PC-3 (cell line): ENCODE results near the gene DSG4. TPM values are rescaled to one million over a fixed set of nuclear protein-coding genes. Genes with fewer than 3 reads are reported as not detected.

Source experiments
- ATAC-seq: fragments of 200-7000 bp; cut with Tn5 transposase; 2 replicates; pipeline ENCODE4 v1.9.1; 2020; ENCODE audit warnings: mild to moderate bottlenecking, moderate library complexity
- BruUV-seq: library from RNA; stranded (reverse); fragments of 400-500 nt; replicated peaks from 2 replicates; lab custom pipeline; 2021; lab: Mats Ljungman, UMichigan
- CTCF ChIA-PET: fragments of 300-600 bp; sonication (Branson Sonifier 250); formaldehyde crosslinking; loops from one replicate; lab custom pipeline; 2022; ENCODE audit warnings: antibody characterized with exemption; lab: Charles Lee
- POLR2A ChIA-PET: fragments of 300-600 bp; sonication (Branson Sonifier 250); formaldehyde crosslinking; loops from one replicate; lab custom pipeline; 2022; ENCODE audit warnings: antibody characterized with exemption; ENCODE audit not compliant: unreplicated experiment; lab: Charles Lee
- DNase-seq: peaks from one replicate; pipeline ENCODE4 v3.0.0-alpha.2; 2015
- H2AFZ ChIP-seq: fragments of 300-600 bp; sonication (generic); 2 replicates; pipeline ENCODE4 v1.6.0; 2016; ENCODE audit warnings: antibody characterized with exemption, low read length
- H3F3A ChIP-seq: fragments of 300-600 bp; sonication (generic); one replicate; pipeline ENCODE4 v1.6.0; 2017; ENCODE audit warnings: antibody characterized with exemption, low read length, control low read depth, mild to moderate bottlenecking; ENCODE audit not compliant: unreplicated experiment
- H3K27ac ChIP-seq: fragments of 300-600 bp; sonication (generic); 2 replicates; pipeline ENCODE4 v1.5.1; 2016; ENCODE audit warnings: mild to moderate bottlenecking, low read length
- H3K27me3 ChIP-seq: fragments of 300-600 bp; sonication (generic); 2 replicates; pipeline ENCODE4 v1.6.1; 2016; ENCODE audit warnings: low read length, mixed read lengths
- H3K36me3 ChIP-seq: fragments of 300-600 bp; sonication (generic); 2 replicates; pipeline ENCODE4 v1.6.1; 2016; ENCODE audit warnings: low read depth, mixed run types, low read length, mixed read lengths
- H3K4me1 ChIP-seq: fragments of 300-600 bp; sonication (generic); 2 replicates; pipeline ENCODE4 v1.5.1; 2016; ENCODE audit warnings: low read length; ENCODE audit not compliant: insufficient read depth
- H3K4me2 ChIP-seq: fragments of 300-600 bp; sonication (generic); 2 replicates; pipeline ENCODE4 v1.6.0; 2016; ENCODE audit warnings: low read length
- H3K4me3 ChIP-seq: fragments of 300-600 bp; sonication (generic); 2 replicates; pipeline ENCODE4 v1.5.1; 2016; ENCODE audit warnings: mild to moderate bottlenecking, low read length, mixed read lengths
- H3K79me2 ChIP-seq: fragments of 300-600 bp; sonication (generic); 2 replicates; pipeline ENCODE4 v1.6.1; 2017; ENCODE audit warnings: low read length, mixed read lengths
- H3K9ac ChIP-seq: fragments of 300-600 bp; sonication (generic); 2 replicates; pipeline ENCODE4 v1.6.0; 2016; ENCODE audit warnings: mild to moderate bottlenecking, low read length
- H3K9me2 ChIP-seq: fragments of 300-600 bp; sonication (generic); replicated peaks from 2 replicates; pipeline ENCODE4 v1.6.1; 2016; ENCODE audit warnings: mixed run types, low read length, mixed read lengths
- H3K9me3 ChIP-seq: fragments of 300-600 bp; sonication (generic); 2 replicates; pipeline ENCODE4 v1.6.1; 2016; ENCODE audit warnings: low read length, mixed read lengths
- H4K20me1 ChIP-seq: fragments of 300-600 bp; sonication (generic); 2 replicates; pipeline ENCODE4 v1.6.1; 2016; ENCODE audit warnings: low read length, mixed read lengths
- EZH2 ChIP-seq: fragments of 300-600 bp; sonication (generic); IDR thresholded peaks from one replicate; pipeline ENCODE4 v1.6.1; 2017; ENCODE audit warnings: antibody characterized with exemption, mild to moderate bottlenecking, low read length; ENCODE audit not compliant: unreplicated experiment
- EZH2phosphoT487 ChIP-seq: fragments of 300-600 bp; sonication (generic); IDR thresholded peaks from 2 replicates; pipeline ENCODE4 v1.6.1; 2018; ENCODE audit warnings: mild to moderate bottlenecking, antibody characterized with exemption, low read length, borderline replicate concordance
- intact Hi-C: fragments of 100-400 bp; cut with micrococcal nuclease; formaldehyde crosslinking; loops from 2 replicates; pipeline ENCODE4 v1.9.0; 2023
- total RNA-seq: library from RNA; depleted of rRNA; stranded (reverse); fragments of >200 nt; gene quantifications from 2 replicates; pipeline ENCODE4 v1.2.3, GENCODE V29; 2014
- TF ChIP-seq, protein P1 (sequence below): fragments of 300-600 bp; sonication (generic); conservative IDR thresholded peaks from 2 replicates; pipeline ENCODE4 v1.5.1; 2017; ENCODE audit warnings: antibody characterized with exemption, low read depth, mild to moderate bottlenecking, low read length

The DSG4 gene
- total RNA-seq, 1 experiment from 2014 or later: 0.04 TPM

DNA sequence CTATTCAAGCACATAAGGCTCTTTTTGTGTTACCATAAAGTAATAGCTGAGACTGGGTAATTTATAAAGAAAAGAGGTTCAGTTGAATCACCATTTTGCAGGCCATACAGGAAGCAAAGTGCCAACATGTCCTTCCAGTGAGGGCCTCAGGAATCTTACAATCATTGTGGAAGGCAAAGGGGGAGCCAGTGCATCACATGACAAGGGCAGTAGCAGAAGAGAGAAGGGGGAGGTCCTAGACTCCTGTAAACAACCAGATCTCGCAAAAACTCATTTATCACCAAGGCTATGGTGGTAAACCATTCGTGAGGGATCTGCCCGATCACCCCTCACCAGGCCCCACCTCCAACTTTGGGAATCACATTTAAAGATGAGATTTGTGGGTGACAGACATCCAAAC is 16.7 kb downstream of the DSG4 start:
- Histone ChIP-seq H3K36me3 (no peaks in the 10 kb centered on the region), H3K9me2 (no peaks in the 10 kb centered on the region), H3K4me2 (no peak overlapping the region), H3K4me3 (no peak overlapping the region), H3K79me2 (no peaks in the 10 kb centered on the region), H3K4me1 (no peaks in the 10 kb centered on the region), H3K9me3 (no peaks in the 10 kb centered on the region), H2AFZ (no peak overlapping the region), H3K9ac (no peak overlapping the region), H3K27ac (no peak overlapping the region), H3F3A (no peaks in the 10 kb centered on the region), H4K20me1 (no peaks in the 10 kb centered on the region), H3K27me3 (no peaks in the 10 kb centered on the region)
- ATAC-seq (no peak), DNase-seq (no peak)
- no TSS peak for BruUV-seq
- ChIA-PET POLR2A (no interaction called here), CTCF (no interaction called here)
- TF ChIP-seq EZH2phosphoT487: no peak
- TF ChIP-seq EZH2: no peak
- TF ChIP-seq, protein P1, sequence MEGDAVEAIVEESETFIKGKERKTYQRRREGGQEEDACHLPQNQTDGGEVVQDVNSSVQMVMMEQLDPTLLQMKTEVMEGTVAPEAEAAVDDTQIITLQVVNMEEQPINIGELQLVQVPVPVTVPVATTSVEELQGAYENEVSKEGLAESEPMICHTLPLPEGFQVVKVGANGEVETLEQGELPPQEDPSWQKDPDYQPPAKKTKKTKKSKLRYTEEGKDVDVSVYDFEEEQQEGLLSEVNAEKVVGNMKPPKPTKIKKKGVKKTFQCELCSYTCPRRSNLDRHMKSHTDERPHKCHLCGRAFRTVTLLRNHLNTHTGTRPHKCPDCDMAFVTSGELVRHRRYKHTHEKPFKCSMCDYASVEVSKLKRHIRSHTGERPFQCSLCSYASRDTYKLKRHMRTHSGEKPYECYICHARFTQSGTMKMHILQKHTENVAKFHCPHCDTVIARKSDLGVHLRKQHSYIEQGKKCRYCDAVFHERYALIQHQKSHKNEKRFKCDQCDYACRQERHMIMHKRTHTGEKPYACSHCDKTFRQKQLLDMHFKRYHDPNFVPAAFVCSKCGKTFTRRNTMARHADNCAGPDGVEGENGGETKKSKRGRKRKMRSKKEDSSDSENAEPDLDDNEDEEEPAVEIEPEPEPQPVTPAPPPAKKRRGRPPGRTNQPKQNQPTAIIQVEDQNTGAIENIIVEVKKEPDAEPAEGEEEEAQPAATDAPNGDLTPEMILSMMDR: no peak
- intact Hi-C loops: no loop called here

DNA sequence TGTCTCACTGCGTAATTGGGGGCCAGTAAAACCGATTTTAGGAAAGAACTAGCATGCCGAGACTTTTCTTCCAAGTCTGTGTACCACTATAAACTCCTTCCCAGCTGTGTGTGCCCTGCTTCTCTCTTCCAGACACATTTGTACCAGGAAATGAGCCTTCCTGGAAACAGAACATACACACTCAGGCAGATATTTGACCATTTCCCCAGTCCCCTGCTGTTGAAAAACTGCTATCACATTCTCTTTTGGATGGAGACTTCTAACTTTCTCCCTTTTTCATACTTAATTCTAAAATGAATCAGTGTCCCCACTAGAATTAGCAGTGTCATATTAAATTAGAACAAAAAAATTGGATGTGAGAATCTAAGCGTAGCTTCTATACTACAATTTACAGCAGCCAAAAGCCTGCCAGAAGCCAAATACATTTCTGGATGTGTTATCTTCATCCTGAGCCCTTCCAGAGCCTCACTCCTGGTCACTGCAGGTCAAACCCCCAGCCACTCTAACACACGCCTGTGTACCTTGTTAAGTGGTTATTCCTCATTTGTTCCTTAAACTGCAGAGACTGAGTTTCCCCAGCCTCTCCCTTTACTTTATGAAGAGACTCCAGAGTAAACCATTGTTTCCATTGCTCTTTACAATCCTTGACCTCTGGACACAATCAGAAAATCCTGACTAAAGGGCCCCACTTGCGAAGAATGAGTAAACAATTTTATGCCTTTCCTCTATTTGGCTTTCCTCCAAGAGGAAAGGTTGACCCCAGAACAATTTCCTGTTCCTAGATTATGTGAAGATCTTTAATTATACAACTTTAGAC is 20.4 kb downstream of the DSG4 start:
- peaks cover 22% of the 10 kb centered on the region for H3K4me1 ChIP-seq
- no peak overlapping the region for H3K9ac ChIP-seq
- ATAC-seq (no peak), DNase-seq (no peak)
- H3K9me2 ChIP-seq: no peaks in the 10 kb centered on the region
- no peaks in the 10 kb centered on the region for H3K79me2 ChIP-seq
- no peaks in the 10 kb centered on the region for H3F3A ChIP-seq
- no peaks in the 10 kb centered on the region for H3K9me3 ChIP-seq
- no peaks in the 10 kb centered on the region for H3K36me3 ChIP-seq
- ChIA-PET POLR2A (no interaction called here), CTCF (no interaction called here)
- H2AFZ ChIP-seq: no peak overlapping the region
- intact Hi-C loops: no loop called here
- BruUV-seq: no TSS peak
- H3K4me2 ChIP-seq: no peak overlapping the region
- no peaks in the 10 kb centered on the region for H4K20me1 ChIP-seq
- H3K27me3 ChIP-seq: no peaks in the 10 kb centered on the region
- H3K4me3 ChIP-seq: no peak overlapping the region
- no peak overlapping the region for H3K27ac ChIP-seq
- TF ChIP-seq EZH2phosphoT487 (no peak), EZH2 (no peak)
- TF ChIP-seq, protein P1: no peak

DNA sequence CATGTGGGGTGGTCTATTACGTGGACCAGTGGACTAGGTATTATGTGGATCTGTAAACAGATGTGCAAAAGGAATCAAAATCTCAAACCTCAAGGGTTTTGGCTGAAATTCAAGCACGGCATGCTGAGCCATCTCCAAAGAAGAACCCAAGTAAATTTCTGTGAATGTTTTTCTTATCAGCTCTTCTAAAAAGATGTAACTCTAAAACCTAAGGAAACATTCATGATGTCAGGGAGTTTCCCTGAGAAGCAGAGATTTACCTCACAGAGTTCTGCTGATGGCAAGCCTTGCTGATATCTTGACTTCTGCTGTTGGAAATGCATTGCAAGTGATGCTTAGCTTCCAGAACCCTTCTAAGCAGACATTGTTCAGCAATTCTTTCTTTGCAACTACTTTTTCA is 21.6 kb downstream of the DSG4 start:
- H3F3A ChIP-seq: no peaks in the 10 kb centered on the region
- no peaks in the 10 kb centered on the region for H4K20me1 ChIP-seq
- H3K79me2 ChIP-seq: no peaks in the 10 kb centered on the region
- intact Hi-C loops: no loop called here
- no peaks in the 10 kb centered on the region for H3K36me3 ChIP-seq
- no peaks in the 10 kb centered on the region for H3K9me3 ChIP-seq
- no peak overlapping the region for H3K27ac ChIP-seq
- no peak for DNase-seq
- no peak overlapping the region for H3K4me2 ChIP-seq
- TF ChIP-seq, protein P1: no peak
- TF ChIP-seq EZH2phosphoT487 (no peak), EZH2 (no peak)
- no peaks in the 10 kb centered on the region for H3K9me2 ChIP-seq
- ATAC-seq: no peak
- CTCF ChIA-PET: no interaction called here
- H3K9ac ChIP-seq: no peak overlapping the region
- H3K27me3 ChIP-seq: no peaks in the 10 kb centered on the region
- no TSS peak for BruUV-seq
- no peak overlapping the region for H3K4me3 ChIP-seq
- H3K4me1 ChIP-seq: peaks cover 28% of the 10 kb centered on the region
- no peak overlapping the region for H2AFZ ChIP-seq
- POLR2A ChIA-PET: no interaction called here
